K562 (cell line): ENCODE data around the gene ITPK1. TPM values are rescaled to one million over a fixed set of nuclear protein-coding genes. Genes with fewer than 3 reads are reported as not detected.

ENCODE experiments used
- ATAC-seq: fragments of 200-7000 bp; cut with Tn5 transposase; 3 replicates; pipeline ENCODE4 v1.9.1; 2020; ENCODE audit warnings: moderate library complexity
- BruUV-seq: library from RNA; stranded (reverse); fragments of 400-500 nt; replicated peaks from 2 replicates; lab custom pipeline; 2021; lab: Mats Ljungman, UMichigan
- CTCF ChIA-PET: fragments of 300-600 bp; formaldehyde crosslinking; extraction: SDS; loops from one replicate; lab custom pipeline; 2021; ENCODE audit warnings: low intra/inter-chr PET ratio; lab: Yijun Ruan, JAX
- POLR2A ChIA-PET: fragments of 300-600, 350-650 bp; sonication (Branson Sonifier 250); formaldehyde crosslinking; extraction: SDS; loops from one replicate; lab custom pipeline; 2021; ENCODE audit warnings: antibody characterized with exemption, inconsistent platforms; lab: Yijun Ruan, JAX
- DNase-seq, 4 experiments: peaks; one replicate each; pipeline versions ENCODE4 v3.0.0 to v3.0.0-alpha.2; 2011 to 2018; ENCODE audit warnings: low spot score in 3 of 4, mixed read lengths in 3 of 4; ENCODE audit errors: extremely low read depth in 1 of 4
- FAIRE-seq: peaks from 2 replicates; lab custom pipeline; 2011; peaks lifted over from hg19 to GRCh38; lab: Jason Lieb, UNC
- H2AFZ ChIP-seq: 2 replicates; pipeline ENCODE4 v1.6.0; 2011; ENCODE audit warnings: low read depth, low read length, control low read depth, inconsistent platforms
- H3K27ac ChIP-seq: fragments of 200-600 bp; 3 replicates; pipeline ENCODE4 v1.8.0; 2011; ENCODE audit warnings: low read depth, mild to moderate bottlenecking, control low read depth, inconsistent platforms, low read length, moderate library complexity, mixed read lengths; ENCODE audit errors: extremely low read depth
- H3K27me3 ChIP-seq, 2 experiments: fragments of 300-600 bp in 1 of 2; 2 replicates in 1 of 2; 3 replicates in 1 of 2; pipeline versions ENCODE4 v1.6.0 to v1.8.0; 2011; ENCODE audit warnings: inconsistent platforms in 2 of 2, low read length in 2 of 2, mild to moderate bottlenecking in 1 of 2, mixed read lengths in 1 of 2, moderate library complexity in 1 of 2; ENCODE audit not compliant: control insufficient read depth in 2 of 2, insufficient read depth in 2 of 2
- H3K36me3 ChIP-seq: fragments of 300-600 bp; 3 replicates; pipeline ENCODE4 v1.8.0; 2011; ENCODE audit warnings: mild to moderate bottlenecking, low read length, inconsistent platforms; ENCODE audit not compliant: control insufficient read depth, insufficient read depth
- H3K4me1 ChIP-seq, 2 experiments: fragments of 200-600 bp in 1 of 2; replicated peaks in 1 of 2; 2 replicates in 1 of 2; 3 replicates in 1 of 2; pipeline versions ENCODE4 v1.5.1 to v1.8.0; 2011; ENCODE audit warnings: inconsistent platforms in 2 of 2, low read length in 2 of 2, mild to moderate bottlenecking in 1 of 2, mixed read lengths in 1 of 2, moderate library complexity in 1 of 2; ENCODE audit not compliant: control insufficient read depth in 2 of 2, insufficient read depth in 2 of 2
- H3K4me2 ChIP-seq: 2 replicates; pipeline ENCODE4 v1.6.1; 2011; ENCODE audit warnings: low read length, control low read depth, inconsistent platforms, mixed read lengths; ENCODE audit not compliant: insufficient read depth
- H3K4me3 ChIP-seq: fragments of 200-600 bp; sonication (generic), shearing (Covaris generic); 2 replicates; pipeline ENCODE4 v1.5.1; 2016; ENCODE audit warnings: control low read depth, inconsistent platforms
- H3K79me2 ChIP-seq: fragments of 200-600 bp; 3 replicates; pipeline ENCODE4 v1.8.0; 2011; ENCODE audit warnings: low read length, inconsistent platforms; ENCODE audit not compliant: control insufficient read depth, insufficient read depth
- H3K9ac ChIP-seq, 2 experiments: 2 replicates each; pipeline versions ENCODE4 v1.6.0 to v1.6.1; 2011; ENCODE audit warnings: low read depth in 2 of 2, low read length in 2 of 2, control low read depth in 1 of 2, inconsistent platforms in 1 of 2, mild to moderate bottlenecking in 1 of 2, mixed read lengths in 1 of 2; ENCODE audit not compliant: insufficient read depth in 1 of 2
- H3K9me1 ChIP-seq: one replicate; pipeline ENCODE4 v1.6.0; 2011; ENCODE audit warnings: inconsistent platforms, mild to moderate bottlenecking, low read length, moderate library complexity; ENCODE audit not compliant: control insufficient read depth, insufficient read depth
- H3K9me3 ChIP-seq: replicated peaks from 2 replicates; pipeline ENCODE4 v1.5.1; 2011; ENCODE audit warnings: low read depth, low read length, inconsistent platforms; ENCODE audit not compliant: control insufficient read depth, insufficient read depth
- H4K20me1 ChIP-seq: replicated peaks from 2 replicates; pipeline ENCODE4 v1.6.1; 2011; ENCODE audit warnings: low read length, inconsistent platforms, mixed read lengths; ENCODE audit not compliant: control insufficient read depth, insufficient read depth
- ATF1 ChIP-seq, 2 experiments: fragments of 450-650 bp in 1 of 2; IDR thresholded peaks; 2 replicates each; pipeline ENCODE4 v1.6.1; 2016; ENCODE audit warnings: missing compliant biosample characterization in 1 of 2, missing genetic modification characterization in 1 of 2
- BACH1 ChIP-seq: fragments of 200-800 bp; sonication (Bioruptor generic); IDR thresholded peaks from 2 replicates; pipeline ENCODE4 v1.6.1; 2016; ENCODE audit warnings: missing genetic modification characterization, missing compliant biosample characterization
- ESRRA ChIP-seq: fragments of 450-650 bp; IDR thresholded peaks from 2 replicates; pipeline ENCODE4 v1.6.1; 2014; ENCODE audit warnings: low read depth, mild to moderate bottlenecking, moderate library complexity, borderline replicate concordance
- ETV6 ChIP-seq, 3 experiments: fragments of 150-350 bp in 1 of 3; sonication (generic) in 1 of 3; formaldehyde crosslinking in 1 of 3; IDR thresholded peaks; 2 replicates each; pipeline versions ENCODE4 v1.6.1 to v1.8.0; 2014 to 2022; ENCODE audit warnings: borderline replicate concordance in 2 of 3, low read depth in 2 of 3, antibody characterized with exemption in 1 of 3, low read length in 1 of 3, mild to moderate bottlenecking in 1 of 3, missing genetic modification reagents in 1 of 3
- HIVEP1 ChIP-seq: fragments of 250-450 bp; sonication (Bioruptor Pico); IDR thresholded peaks from 2 replicates; pipeline ENCODE4 v1.4.0; 2020; ENCODE audit warnings: mild to moderate bottlenecking
- ILK ChIP-seq: fragments of 450-650 bp; IDR thresholded peaks from 2 replicates; pipeline ENCODE4 v1.6.1; 2016; ENCODE audit warnings: missing genetic modification characterization, low read depth, mild to moderate bottlenecking, missing compliant biosample characterization, moderate library complexity, borderline replicate concordance
- PHF20 ChIP-seq: fragments of 450-650 bp; IDR thresholded peaks from 2 replicates; pipeline ENCODE4 v1.6.1; 2018; ENCODE audit not compliant: partially characterized antibody
- PTTG1 ChIP-seq: fragments of 450-650 bp; IDR thresholded peaks from 2 replicates; pipeline ENCODE4 v1.6.1; 2016; ENCODE audit warnings: low read depth, mild to moderate bottlenecking, missing genetic modification characterization, missing compliant biosample characterization
- RFX1 ChIP-seq: fragments of 450-650 bp; IDR thresholded peaks from 2 replicates; pipeline ENCODE4 v1.6.1; 2016; ENCODE audit warnings: mild to moderate bottlenecking, moderate library complexity
- SMAD2 ChIP-seq: fragments of 150-350 bp; IDR thresholded peaks from 2 replicates; pipeline ENCODE4 v1.6.1; 2014; ENCODE audit warnings: low read depth, mild to moderate bottlenecking, low read length
- ZNF778 ChIP-seq: fragments of 450-650 bp; formaldehyde crosslinking; IDR thresholded peaks from 2 replicates; pipeline ENCODE4 v1.4.0; 2020; ENCODE audit warnings: mild to moderate bottlenecking, moderate library complexity
- ZNF780A ChIP-seq: fragments of 250-450 bp; sonication (Bioruptor Pico); IDR thresholded peaks from 2 replicates; pipeline ENCODE4 v1.5.0; 2021; ENCODE audit warnings: mild to moderate bottlenecking
- WGBS: fragments of 100-300 bp; shearing (Covaris generic); methylation state at CpG from one replicate; pipeline ENCODE4 v1.1.6; 2016; ENCODE audit warnings: low coverage, mixed read lengths; ENCODE audit not compliant: insufficient coverage; ENCODE audit errors: missing lambda C conversion rate; 5-methylcytosine and 5-hydroxymethylcytosine counted together
- in situ Hi-C: fragments of 300-500 bp; cut with MboI; formaldehyde crosslinking; loops from 4 replicates; pipeline ENCODE4 v1.15.0; 2018; ENCODE audit warnings: inconsistent platforms, mixed read lengths
- intact Hi-C: fragments of 100-400 bp; cut with micrococcal nuclease; formaldehyde crosslinking; loops from 2 replicates; pipeline ENCODE4 v1.14.2; 2022
- polyA plus RNA-seq, 8 experiments: library from polyadenylated mRNA; depleted of rRNA in 4 of 8; stranded (reverse) in 5 of 8; unstranded in 3 of 8; fragments of >200 nt; fragmentation: Nextera tagmentation in 2 of 8; fragmentation: Illumina TruSeq in 1 of 8; extraction: Ambion mirVana in 2 of 8; extraction: Trizol in 1 of 8; gene quantifications; 2 replicates each; pipeline versions ENCODE4 v1.2.1 to v1.2.3, GENCODE V29; 2011 to 2014; ENCODE audit warnings: inconsistent platforms in 1 of 8, missing spikeins in 1 of 8
- total RNA-seq, 7 experiments: library from RNA; depleted of rRNA in 6 of 7; stranded (reverse); fragments of >200 nt in 6 of 7; fragmentation: Illumina TruSeq in 2 of 7; extraction: Trizol in 2 of 7; gene quantifications; 2 replicates each; pipeline versions ENCODE4 v1.2.1 to v1.2.3, GENCODE V29; 2011 to 2021; ENCODE audit warnings: low replicate concordance in 1 of 7
- TF ChIP-seq, protein P1 (sequence below): fragments of 250-450 bp; sonication (Bioruptor Pico); IDR thresholded peaks from 2 replicates; pipeline ENCODE4 v1.5.0; 2022; ENCODE audit warnings: mild to moderate bottlenecking
- TF ChIP-seq, protein P2 (sequence below), 3 experiments: fragments of 200-800 bp in 1 of 3; fragments of 250-450 bp in 1 of 3; fragments of 450-650 bp in 1 of 3; sonication (Bioruptor Pico) in 1 of 3; sonication (Bioruptor generic) in 1 of 3; formaldehyde crosslinking in 1 of 3; IDR thresholded peaks; 2 replicates each; pipeline versions ENCODE4 v1.6.1 to v1.8.0; 2016 to 2022; ENCODE audit warnings: mild to moderate bottlenecking in 2 of 3, missing genetic modification characterization in 2 of 3, missing compliant biosample characterization in 1 of 3, moderate library complexity in 1 of 3

Gene ITPK1
- total and polyA plus RNA-seq, 9 of the 15 experiments (the other 6 are each of a cell fraction or from before 2014, with no cell fraction given), result 1.2 to 39.2 (median 23.0) TPM

DNA sequence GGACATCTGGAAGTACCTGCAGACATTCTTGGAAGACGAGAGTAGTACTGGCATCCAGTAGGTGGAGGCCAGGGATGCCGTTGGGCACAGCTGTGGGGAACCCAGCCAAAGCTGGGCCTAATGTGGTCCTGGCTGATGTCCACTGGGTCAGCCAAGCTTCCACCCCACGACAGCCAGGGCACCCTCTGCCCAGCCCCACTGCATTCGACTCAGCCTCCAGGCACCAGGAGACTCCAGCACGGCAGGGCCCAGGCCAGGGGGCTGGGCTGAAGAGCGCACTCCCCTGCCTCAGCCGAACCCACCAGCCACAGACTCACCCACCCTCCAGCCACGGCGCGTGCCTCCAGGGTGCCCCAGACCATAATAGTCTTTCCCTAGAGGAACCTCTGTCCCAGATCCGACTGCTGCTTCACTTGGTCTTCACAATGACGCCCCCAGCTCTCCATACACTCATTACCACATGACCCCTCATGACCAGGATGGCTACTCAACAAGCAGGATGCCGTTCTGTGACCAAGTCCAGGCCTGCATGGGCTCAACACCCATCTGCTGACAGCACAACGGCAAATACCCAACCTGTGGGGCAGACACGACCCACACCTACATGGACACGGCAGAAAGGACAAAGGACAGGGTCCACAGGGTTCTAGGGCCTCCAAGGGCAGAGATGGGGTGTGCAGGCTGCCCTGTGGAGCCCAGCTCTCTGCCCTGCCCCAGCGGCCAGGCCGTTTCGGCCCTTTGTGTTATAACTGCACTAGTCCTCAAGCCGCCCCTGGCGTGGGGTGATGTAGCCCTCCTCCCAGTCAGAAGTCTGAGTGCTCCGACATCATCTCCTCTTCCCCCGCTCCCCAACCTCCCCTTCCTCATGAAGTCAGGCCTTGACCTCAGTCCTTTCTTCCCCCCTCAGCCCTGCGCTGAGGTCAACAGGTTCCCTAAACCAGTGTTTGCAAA lies 22.8 kb downstream of the ITPK1 start (continued):
- TF ChIP-seq HIVEP1 (CRISPR knock-in tag) (no peak), ETV6 (IDR thresholded peaks at IDR 0.05; ENCODE audit: borderline replicate concordance in 1 of 2, low read depth in 2 of 2, low read length in 1 of 2) (no peak), ETV6 (CRISPR knock-in tag; IDR thresholded peaks at IDR 0.05; ENCODE audit: borderline replicate concordance) (no peak), ESRRA (no peak), ILK (no peak), PHF20 (no peak), RFX1 (no peak)

DNA sequence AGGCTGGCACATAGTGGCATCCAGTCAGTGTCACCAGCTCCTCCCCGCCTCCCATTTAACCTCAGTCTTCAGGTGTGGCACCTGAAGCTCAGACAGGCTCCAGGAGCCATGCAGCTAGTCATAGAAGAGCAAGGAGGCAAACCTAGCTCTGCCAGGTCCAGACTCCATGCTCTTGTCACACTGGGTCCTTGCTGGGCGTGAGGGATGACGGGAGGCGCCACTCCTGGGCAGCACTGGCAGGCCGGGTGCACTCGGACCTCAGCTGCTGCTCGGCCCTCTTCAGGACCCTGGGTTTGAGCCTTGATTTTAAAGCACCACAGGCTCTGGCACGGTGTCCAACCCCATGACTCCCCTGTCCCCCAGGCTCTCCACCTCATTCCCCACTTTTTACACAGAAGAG lies 24.1 kb downstream of the ITPK1 start:
- BruUV-seq, result no TSS peak
- Histone ChIP-seq H2AFZ (no peak overlapping the region), H4K20me1 (no peaks in the 10 kb centered on the region; the same call in none of the 2 replicates), H3K27ac (no peak overlapping the region), H3K36me3 (no peaks in the 10 kb centered on the region), H3K4me2 (no peak overlapping the region), H3K4me1 (peaks cover 0 to 24% of the 10 kb centered on the region in 2 experiments; a peak in 2 of 5 replicates), H3K9me3 (no peaks in the 10 kb centered on the region), H3K4me3 (no peak overlapping the region), H3K79me2 (no peaks in the 10 kb centered on the region; the same call in 2 of the 3 replicates), H3K27me3 (no peaks in the 10 kb centered on the region), H3K9ac (no peak overlapping the region; a peak in 1 of 4 replicates), H3K9me1 (no peaks in the 10 kb centered on the region)
- ChIA-PET CTCF (no interaction called here), POLR2A (interaction anchor here (0.9 kb wide), 1 partner anchor 12 kb away, joined by 3 read pairs; no protein-coding TSS in a partner anchor)
- in situ Hi-C loops, result no loop called here
- ATAC-seq, result no peak
- 58% methylated on average over 7 of the region's 8 CpGs for WGBS
- no peak for DNase-seq
- FAIRE-seq, result no peak
- intact Hi-C loops, result no loop called here
- TF ChIP-seq PTTG1 (tag) (no peak), PHF20 (no peak), SMAD2 (no peak), ATF1 (CRISPR knock-in tag; IDR thresholded peaks at IDR 0.05) (no peak), ATF1 (tag; IDR thresholded peaks at IDR 0.05) (no peak), BACH1 (tag) (no peak), ZNF778 (CRISPR knock-in tag) (no peak), ZNF780A (CRISPR knock-in tag) (no peak)
- TF ChIP-seq, protein P1, sequence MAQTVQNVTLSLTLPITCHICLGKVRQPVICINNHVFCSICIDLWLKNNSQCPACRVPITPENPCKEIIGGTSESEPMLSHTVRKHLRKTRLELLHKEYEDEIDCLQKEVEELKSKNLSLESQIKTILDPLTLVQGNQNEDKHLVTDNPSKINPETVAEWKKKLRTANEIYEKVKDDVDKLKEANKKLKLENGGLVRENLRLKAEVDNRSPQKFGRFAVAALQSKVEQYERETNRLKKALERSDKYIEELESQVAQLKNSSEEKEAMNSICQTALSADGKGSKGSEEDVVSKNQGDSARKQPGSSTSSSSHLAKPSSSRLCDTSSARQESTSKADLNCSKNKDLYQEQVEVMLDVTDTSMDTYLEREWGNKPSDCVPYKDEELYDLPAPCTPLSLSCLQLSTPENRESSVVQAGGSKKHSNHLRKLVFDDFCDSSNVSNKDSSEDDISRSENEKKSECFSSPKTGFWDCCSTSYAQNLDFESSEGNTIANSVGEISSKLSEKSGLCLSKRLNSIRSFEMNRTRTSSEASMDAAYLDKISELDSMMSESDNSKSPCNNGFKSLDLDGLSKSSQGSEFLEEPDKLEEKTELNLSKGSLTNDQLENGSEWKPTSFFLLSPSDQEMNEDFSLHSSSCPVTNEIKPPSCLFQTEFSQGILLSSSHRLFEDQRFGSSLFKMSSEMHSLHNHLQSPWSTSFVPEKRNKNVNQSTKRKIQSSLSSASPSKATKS (CRISPR knock-in tag), result no peak
- TF ChIP-seq, protein P2, sequence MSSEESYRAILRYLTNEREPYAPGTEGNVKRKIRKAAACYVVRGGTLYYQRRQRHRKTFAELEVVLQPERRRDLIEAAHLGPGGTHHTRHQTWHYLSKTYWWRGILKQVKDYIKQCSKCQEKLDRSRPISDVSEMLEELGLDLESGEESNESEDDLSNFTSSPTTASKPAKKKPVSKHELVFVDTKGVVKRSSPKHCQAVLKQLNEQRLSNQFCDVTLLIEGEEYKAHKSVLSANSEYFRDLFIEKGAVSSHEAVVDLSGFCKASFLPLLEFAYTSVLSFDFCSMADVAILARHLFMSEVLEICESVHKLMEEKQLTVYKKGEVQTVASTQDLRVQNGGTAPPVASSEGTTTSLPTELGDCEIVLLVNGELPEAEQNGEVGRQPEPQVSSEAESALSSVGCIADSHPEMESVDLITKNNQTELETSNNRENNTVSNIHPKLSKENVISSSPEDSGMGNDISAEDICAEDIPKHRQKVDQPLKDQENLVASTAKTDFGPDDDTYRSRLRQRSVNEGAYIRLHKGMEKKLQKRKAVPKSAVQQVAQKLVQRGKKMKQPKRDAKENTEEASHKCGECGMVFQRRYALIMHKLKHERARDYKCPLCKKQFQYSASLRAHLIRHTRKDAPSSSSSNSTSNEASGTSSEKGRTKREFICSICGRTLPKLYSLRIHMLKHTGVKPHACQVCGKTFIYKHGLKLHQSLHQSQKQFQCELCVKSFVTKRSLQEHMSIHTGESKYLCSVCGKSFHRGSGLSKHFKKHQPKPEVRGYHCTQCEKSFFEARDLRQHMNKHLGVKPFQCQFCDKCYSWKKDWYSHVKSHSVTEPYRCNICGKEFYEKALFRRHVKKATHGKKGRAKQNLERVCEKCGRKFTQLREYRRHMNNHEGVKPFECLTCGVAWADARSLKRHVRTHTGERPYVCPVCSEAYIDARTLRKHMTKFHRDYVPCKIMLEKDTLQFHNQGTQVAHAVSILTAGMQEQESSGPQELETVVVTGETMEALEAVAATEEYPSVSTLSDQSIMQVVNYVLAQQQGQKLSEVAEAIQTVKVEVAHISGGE (CRISPR knock-in tag; IDR thresholded peaks at IDR 0.05), result no peak
